ENCODE measurements around the gene TMEM11. TPM values are rescaled to one million over a fixed set of nuclear protein-coding genes. Genes with fewer than 3 reads are reported as not detected.

The TMEM11 gene
- total RNA-seq, 1 donor from 2014 or later: 24.7 TPM

- no peaks in the 10 kb centered on the region for H3K27me3 Mint-ChIP-seq (ENCODE audit: low read depth)
- no peak overlapping the region for H3K4me3 Mint-ChIP-seq (ENCODE audit: unreplicated experiment)
- no peaks in the 10 kb centered on the region for H3K4me1 Mint-ChIP-seq (ENCODE audit: low read depth)
- no peaks in the 10 kb centered on the region for H3K9me3 Mint-ChIP-seq (ENCODE audit: low read depth)
- no peak overlapping the region for H3K27ac Mint-ChIP-seq (ENCODE audit: unreplicated experiment)
- no peak for TF ChIP-seq CTCF (IDR thresholded peaks at IDR 0.05)
- no peaks in the 10 kb centered on the region for H3K36me3 Mint-ChIP-seq (ENCODE audit: low read depth)
- DNase-seq (ENCODE audit: low spot score): no peak
These were observed 27.6 kb upstream of the TMEM11 start for GRCh38 chr17:21241564-21241963.

- Mint-ChIP-seq H3K36me3 (ENCODE audit: low read depth) (no peaks in the 10 kb centered on the region), H3K4me3 (ENCODE audit: unreplicated experiment) (no peak overlapping the region), H3K9me3 (ENCODE audit: low read depth) (no peaks in the 10 kb centered on the region), H3K27ac (ENCODE audit: unreplicated experiment) (no peak overlapping the region), H3K27me3 (ENCODE audit: low read depth) (no peaks in the 10 kb centered on the region), H3K4me1 (ENCODE audit: low read depth) (no peaks in the 10 kb centered on the region)
- DNase-seq (ENCODE audit: low spot score): no peak
- TF ChIP-seq CTCF (IDR thresholded peaks at IDR 0.05): no peak
These were observed 26.6 kb upstream of the TMEM11 start for GRCh38 chr17:21240369-21241055.

GRCh38 chr17:21239680-21240368 lies 25.9 kb upstream of the TMEM11 start:
- Mint-ChIP-seq H3K4me1 (ENCODE audit: low read depth) (no peaks in the 10 kb centered on the region), H3K36me3 (ENCODE audit: low read depth) (no peaks in the 10 kb centered on the region), H3K9me3 (ENCODE audit: low read depth) (no peaks in the 10 kb centered on the region), H3K4me3 (ENCODE audit: unreplicated experiment) (no peak overlapping the region), H3K27ac (ENCODE audit: unreplicated experiment) (no peak overlapping the region), H3K27me3 (ENCODE audit: low read depth) (no peaks in the 10 kb centered on the region)
- TF ChIP-seq CTCF (IDR thresholded peaks at IDR 0.05): peak; percentile 74
- no peak for DNase-seq (ENCODE audit: low spot score)

- H3K4me3 Mint-ChIP-seq (ENCODE audit: unreplicated experiment): no peak overlapping the region
- H3K9me3 Mint-ChIP-seq (ENCODE audit: low read depth): peaks cover 11% of the 10 kb centered on the region
- DNase-seq (ENCODE audit: low spot score): no peak
- TF ChIP-seq CTCF (IDR thresholded peaks at IDR 0.05): no peak
- H3K27me3 Mint-ChIP-seq (ENCODE audit: low read depth): no peaks in the 10 kb centered on the region
- H3K36me3 Mint-ChIP-seq (ENCODE audit: low read depth): peaks cover 1% of the 10 kb centered on the region
- H3K27ac Mint-ChIP-seq (ENCODE audit: unreplicated experiment): no peak overlapping the region
- H3K4me1 Mint-ChIP-seq (ENCODE audit: low read depth): no peaks in the 10 kb centered on the region
These were observed 22.0 kb upstream of the TMEM11 start for GRCh38 chr17:21235921-21236320.

GRCh38 chr17:21233581-21234347 lies 19.8 kb upstream of the TMEM11 start:
- Mint-ChIP-seq H3K27ac (ENCODE audit: unreplicated experiment) (no peak overlapping the region), H3K36me3 (ENCODE audit: low read depth) (peaks cover 1% of the 10 kb centered on the region), H3K4me3 (ENCODE audit: unreplicated experiment) (no peak overlapping the region), H3K4me1 (ENCODE audit: low read depth) (no peaks in the 10 kb centered on the region), H3K27me3 (ENCODE audit: low read depth) (no peaks in the 10 kb centered on the region), H3K9me3 (ENCODE audit: low read depth) (peaks cover 11% of the 10 kb centered on the region)
- no peak for DNase-seq (ENCODE audit: low spot score)
- no peak for TF ChIP-seq CTCF (IDR thresholded peaks at IDR 0.05)

Data from chondrocyte (in vitro differentiated cells).